IMR-90 (cell line): ENCODE results near the gene IL20RA.

Experiments used
- CHD1 ChIP-seq: IDR thresholded peaks from 2 replicates; pipeline ENCODE4 v1.6.1; 2012; ENCODE audit warnings: low read depth, low read length, improper control_type of control experiment
- CTCF ChIP-seq: conservative IDR thresholded peaks from 2 replicates; pipeline ENCODE4 v1.5.1; 2012; ENCODE audit warnings: mild to moderate bottlenecking, low read depth, low read length, improper control_type of control experiment
- FOS ChIP-seq: fragments of 150-350 bp; IDR thresholded peaks from 2 replicates; pipeline ENCODE4 v1.6.1; 2016; ENCODE audit warnings: low read depth, low read length
- MAFK ChIP-seq: IDR thresholded peaks from 2 replicates; pipeline ENCODE4 v1.6.1; 2012; ENCODE audit warnings: low read depth, low read length, improper control_type of control experiment
- MXI1 ChIP-seq: IDR thresholded peaks from 2 replicates; pipeline ENCODE4 v1.6.1; 2012; ENCODE audit warnings: low read depth, mild to moderate bottlenecking, low read length, moderate library complexity, borderline replicate concordance
- NFE2L2 ChIP-seq: fragments of 150-350 bp; IDR thresholded peaks from 2 replicates; pipeline ENCODE4 v1.6.1; 2016; ENCODE audit warnings: low read depth, mild to moderate bottlenecking, low read length
- POLR2A ChIP-seq: IDR thresholded peaks from 2 replicates; pipeline ENCODE4 v1.6.1; 2012; ENCODE audit warnings: mild to moderate bottlenecking, low read depth, low read length
- RAD21 ChIP-seq: IDR thresholded peaks from 2 replicates; pipeline ENCODE4 v1.6.1; 2012; ENCODE audit warnings: low read length, improper control_type of control experiment
- RFX5 ChIP-seq: IDR thresholded peaks from 2 replicates; pipeline ENCODE4 v1.8.0; 2012; ENCODE audit warnings: low read depth, mild to moderate bottlenecking, low read length, moderate library complexity
- SMC3 ChIP-seq: fragments of 150-350 bp; IDR thresholded peaks from 2 replicates; pipeline ENCODE4 v1.6.1; 2016; ENCODE audit warnings: low read depth, mild to moderate bottlenecking, antibody characterized with exemption, low read length, moderate library complexity
- USF2 ChIP-seq: fragments of 150-350 bp; IDR thresholded peaks from 2 replicates; pipeline ENCODE4 v1.6.1; 2017; ENCODE audit warnings: mild to moderate bottlenecking, antibody characterized with exemption, low read length, low read depth

GRCh38 chr6:137010128-137010718, 34.5 kb downstream of the IL20RA start:
- TF ChIP-seq CTCF = no peak
- no peak for TF ChIP-seq MAFK
- no peak for TF ChIP-seq MXI1
- no peak for TF ChIP-seq POLR2A
- no peak for TF ChIP-seq CHD1
- no peak for TF ChIP-seq USF2
- TF ChIP-seq NFE2L2 = no peak
- TF ChIP-seq RFX5 = no peak
- no peak for TF ChIP-seq SMC3
- no peak for TF ChIP-seq RAD21
- no peak for TF ChIP-seq FOS
